SU-DHL-6 (cell line): ENCODE results near the gene CD200R1L.

ENCODE experiments used
- H2AFZ ChIP-seq: fragments of 200-600 bp; sonication (generic); 2 replicates; pipeline ENCODE4 v1.6.1; 2014; ENCODE audit warnings: low read depth, mild to moderate bottlenecking, moderate library complexity, mixed read lengths, antibody characterized with exemption, low read length; ENCODE audit not compliant: severe bottlenecking
- H3F3A ChIP-seq: fragments of 200-600 bp; shearing (Covaris generic); 2 replicates; pipeline ENCODE4 v1.6.0; 2016; ENCODE audit warnings: antibody characterized with exemption, mild to moderate bottlenecking; ENCODE audit not compliant: insufficient read depth
- H3K27ac ChIP-seq: fragments of 200-600 bp; sonication (generic); 2 replicates; pipeline ENCODE4 v1.5.1; 2016; ENCODE audit warnings: low read depth, mild to moderate bottlenecking, low read length, moderate library complexity, mixed read lengths
- H3K27me3 ChIP-seq: fragments of 200-600 bp; sonication (generic), shearing (Covaris generic); 2 replicates; pipeline ENCODE4 v1.6.0; 2014; ENCODE audit warnings: mild to moderate bottlenecking, low read length
- H3K36me3 ChIP-seq: fragments of 200-600 bp; sonication (generic); 2 replicates; pipeline ENCODE4 v1.6.1; 2014; ENCODE audit warnings: mild to moderate bottlenecking, low read length, mixed read lengths
- H3K4me2 ChIP-seq: fragments of 300-600, 200-600 bp; shearing (Covaris generic), sonication (generic); 2 replicates; pipeline ENCODE4 v1.6.0; 2014; ENCODE audit warnings: low read length, low read depth, mild to moderate bottlenecking; ENCODE audit not compliant: poor library complexity, severe bottlenecking
- H3K4me3 ChIP-seq: fragments of 200-600 bp; sonication (generic); 2 replicates; pipeline ENCODE4 v1.5.1; 2014; ENCODE audit warnings: antibody characterized with exemption, low read length, mild to moderate bottlenecking, mixed read lengths; ENCODE audit not compliant: insufficient read depth, poor library complexity, severe bottlenecking
- H3K79me2 ChIP-seq: fragments of 200-600 bp; sonication (generic); 2 replicates; pipeline ENCODE4 v1.6.1; 2014; ENCODE audit warnings: mild to moderate bottlenecking, low read length, moderate library complexity; ENCODE audit not compliant: insufficient read depth
- H3K9ac ChIP-seq: fragments of 200-600 bp; sonication (generic); 2 replicates; pipeline ENCODE4 v1.7.0; 2014; ENCODE audit warnings: mild to moderate bottlenecking, low read length
- H3K9me2 ChIP-seq: fragments of 200-600 bp; sonication (generic); replicated peaks from 2 replicates; pipeline ENCODE4 v1.6.1; 2014; ENCODE audit warnings: low read length; ENCODE audit not compliant: insufficient read depth
- H3K9me3 ChIP-seq: fragments of 200-600 bp; sonication (generic); 2 replicates; pipeline ENCODE4 v1.6.1; 2014; ENCODE audit warnings: low read length, mixed read lengths; ENCODE audit not compliant: insufficient read depth
- H4K20me1 ChIP-seq: fragments of 200-600 bp; sonication (generic); 2 replicates; pipeline ENCODE4 v1.6.1; 2014; ENCODE audit warnings: low read depth, mild to moderate bottlenecking, antibody characterized with exemption, low read length, moderate library complexity, mixed read lengths
- CTCF ChIP-seq: fragments of 200-600 bp; sonication (generic); IDR thresholded peaks from one replicate; pipeline ENCODE4 v1.5.1; 2017; ENCODE audit warnings: antibody characterized with exemption, mild to moderate bottlenecking, low read length, moderate library complexity; ENCODE audit not compliant: insufficient read depth, poor library complexity, severe bottlenecking
- EZH2phosphoT487 ChIP-seq: fragments of 200-600 bp; sonication (generic), shearing (Covaris generic); conservative IDR thresholded peaks from 2 replicates; pipeline ENCODE4 v1.6.1; 2018; ENCODE audit warnings: mild to moderate bottlenecking, antibody characterized with exemption, low read length, moderate library complexity, mixed read lengths

The CD200R1L gene

GRCh38 chr3:112811131-112811884 is 35.4 kb downstream of the CD200R1L start:
- Histone ChIP-seq H2AFZ (no peak overlapping the region), H3K27ac (no peak overlapping the region), H3K27me3 (no peaks in the 10 kb centered on the region), H3K9me2 (no peaks in the 10 kb centered on the region), H4K20me1 (no peaks in the 10 kb centered on the region), H3K79me2 (no peaks in the 10 kb centered on the region), H3K4me2 (no peak overlapping the region), H3K4me3 (no peak overlapping the region), H3K9me3 (no peaks in the 10 kb centered on the region), H3K9ac (no peak overlapping the region), H3K36me3 (no peaks in the 10 kb centered on the region), H3F3A (peaks cover 23% of the 10 kb centered on the region)
- TF ChIP-seq EZH2phosphoT487 (no peak), CTCF (no peak)

DNA sequence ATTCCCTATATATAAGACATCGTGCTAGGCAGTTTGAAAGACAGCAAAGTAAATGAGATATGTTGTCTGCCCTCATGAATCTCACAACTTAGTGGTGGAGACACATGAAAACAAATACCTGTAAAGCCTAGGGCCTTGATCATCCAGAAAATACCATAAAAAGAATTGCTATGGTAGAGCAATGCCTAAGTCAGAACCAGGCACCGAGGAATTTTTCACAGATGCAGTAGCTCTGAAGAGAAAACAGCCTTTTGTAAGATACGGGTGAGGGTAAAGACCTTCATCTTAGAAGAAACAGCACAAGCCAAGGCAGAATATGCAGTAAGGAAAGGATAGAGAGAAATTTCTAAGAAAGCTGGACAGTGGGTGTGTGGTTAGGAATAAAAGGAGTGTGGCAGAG is 36.1 kb downstream of the CD200R1L start:
- Histone ChIP-seq H3K9ac (no peak overlapping the region), H3K9me2 (no peaks in the 10 kb centered on the region), H3K27me3 (no peaks in the 10 kb centered on the region), H4K20me1 (no peaks in the 10 kb centered on the region), H3K4me2 (no peak overlapping the region), H3K36me3 (no peaks in the 10 kb centered on the region), H3F3A (peaks cover 23% of the 10 kb centered on the region), H3K27ac (no peak overlapping the region), H3K79me2 (no peaks in the 10 kb centered on the region), H3K9me3 (no peaks in the 10 kb centered on the region), H3K4me3 (no peak overlapping the region), H2AFZ (no peak overlapping the region)
- TF ChIP-seq CTCF (no peak), EZH2phosphoT487 (no peak)

DNA sequence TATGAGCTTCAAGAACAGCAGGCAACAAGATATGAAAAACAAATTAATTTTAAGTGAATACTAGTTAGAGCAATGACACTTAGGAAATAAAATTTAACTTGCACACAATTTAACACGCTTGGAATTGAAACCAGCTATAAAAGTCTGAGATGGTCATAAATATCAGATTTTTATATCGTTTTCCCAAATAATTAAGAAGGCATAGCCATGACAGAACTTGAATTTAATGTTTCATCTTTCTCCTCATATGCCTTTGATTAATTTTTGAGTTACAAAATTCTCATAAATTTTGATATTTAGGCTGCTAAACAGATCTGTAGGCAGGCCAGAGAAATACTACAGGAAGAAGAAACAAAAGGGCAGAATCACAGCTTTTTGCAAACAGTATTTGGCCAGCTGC is 38.5 kb downstream of the CD200R1L start:
- no peak overlapping the region for H2AFZ ChIP-seq
- no peaks in the 10 kb centered on the region for H3K27me3 ChIP-seq
- TF ChIP-seq CTCF: no peak
- no peak for TF ChIP-seq EZH2phosphoT487
- H4K20me1 ChIP-seq: no peaks in the 10 kb centered on the region
- no peak overlapping the region for H3K4me2 ChIP-seq
- no peaks in the 10 kb centered on the region for H3K9me3 ChIP-seq
- peaks cover 3% of the 10 kb centered on the region for H3F3A ChIP-seq
- no peaks in the 10 kb centered on the region for H3K9me2 ChIP-seq
- no peak overlapping the region for H3K4me3 ChIP-seq
- H3K9ac ChIP-seq: no peak overlapping the region
- H3K79me2 ChIP-seq: no peaks in the 10 kb centered on the region
- no peaks in the 10 kb centered on the region for H3K36me3 ChIP-seq
- no peak overlapping the region for H3K27ac ChIP-seq
